HG02759 (cell line): Measurements from ENCODE around the gene CHRM3.

ENCODE experiments used
- ATAC-seq: cut with Tn5 transposase; IDR thresholded peaks from one replicate; pipeline ENCODE4 v1.9.1; 2021; ENCODE audit warnings: mild to moderate bottlenecking, moderate library complexity; ENCODE audit not compliant: unreplicated experiment

The CHRM3 gene

DNA sequence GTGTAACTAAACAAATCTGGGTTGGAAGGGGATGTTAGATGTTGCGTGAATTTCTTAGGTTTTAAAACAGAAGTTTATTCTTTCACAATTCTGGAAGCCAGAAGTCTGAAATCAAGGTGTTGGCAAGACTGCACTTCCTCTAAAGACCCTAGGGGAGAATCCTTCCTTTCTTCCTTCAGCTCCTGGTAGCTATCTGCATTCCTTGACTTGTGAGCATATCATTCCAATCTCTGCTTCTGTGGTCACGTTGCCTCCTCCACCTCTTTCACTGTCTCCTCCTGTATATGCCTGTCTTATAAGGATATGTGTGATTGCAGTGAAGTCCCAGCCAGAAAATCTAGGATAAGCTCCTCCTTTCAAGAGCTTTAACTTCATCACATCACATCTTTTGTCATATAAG, 7.7 kb downstream of the CHRM3 start:
- no peak for ATAC-seq

DNA sequence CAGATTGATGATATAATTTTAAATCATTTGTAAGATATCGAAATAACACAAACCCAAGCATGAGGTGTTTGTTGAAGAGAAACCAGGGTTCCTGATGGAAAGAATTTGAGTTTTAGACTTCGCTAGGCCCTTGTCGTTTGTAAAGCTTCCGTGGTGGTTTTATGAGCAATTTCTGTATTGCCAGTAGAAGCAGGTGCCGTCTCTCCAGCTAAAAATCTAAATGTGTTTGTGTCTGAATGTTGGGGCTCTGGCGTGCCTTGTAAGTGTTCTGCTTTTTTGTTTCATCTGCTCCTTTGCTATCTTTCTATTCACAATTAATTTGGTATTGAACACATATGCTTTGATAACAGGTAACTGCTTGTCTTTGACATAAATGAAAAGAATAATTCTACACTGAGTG, 27.5 kb downstream of the CHRM3 start:
- ATAC-seq, result no peak

DNA sequence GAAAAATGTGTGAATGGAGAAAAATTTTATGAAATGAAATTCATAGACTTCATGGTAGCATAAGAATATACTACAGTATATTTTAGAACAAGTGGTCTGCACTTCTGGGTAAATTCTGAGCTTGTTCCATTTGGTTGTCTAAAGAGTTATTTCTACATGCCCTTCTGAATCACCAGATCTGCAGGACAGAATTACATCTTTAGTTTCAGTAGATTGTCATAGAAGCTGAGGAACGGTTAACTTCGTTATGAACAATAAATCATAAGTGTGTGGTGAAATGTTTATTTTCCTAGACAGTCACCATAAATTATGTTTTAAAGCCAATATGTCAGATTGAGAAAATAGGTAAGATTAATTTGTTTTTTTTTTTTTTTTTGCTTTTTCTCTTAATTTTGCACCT, 30.9 kb downstream of the CHRM3 start:
- no peak for ATAC-seq

DNA sequence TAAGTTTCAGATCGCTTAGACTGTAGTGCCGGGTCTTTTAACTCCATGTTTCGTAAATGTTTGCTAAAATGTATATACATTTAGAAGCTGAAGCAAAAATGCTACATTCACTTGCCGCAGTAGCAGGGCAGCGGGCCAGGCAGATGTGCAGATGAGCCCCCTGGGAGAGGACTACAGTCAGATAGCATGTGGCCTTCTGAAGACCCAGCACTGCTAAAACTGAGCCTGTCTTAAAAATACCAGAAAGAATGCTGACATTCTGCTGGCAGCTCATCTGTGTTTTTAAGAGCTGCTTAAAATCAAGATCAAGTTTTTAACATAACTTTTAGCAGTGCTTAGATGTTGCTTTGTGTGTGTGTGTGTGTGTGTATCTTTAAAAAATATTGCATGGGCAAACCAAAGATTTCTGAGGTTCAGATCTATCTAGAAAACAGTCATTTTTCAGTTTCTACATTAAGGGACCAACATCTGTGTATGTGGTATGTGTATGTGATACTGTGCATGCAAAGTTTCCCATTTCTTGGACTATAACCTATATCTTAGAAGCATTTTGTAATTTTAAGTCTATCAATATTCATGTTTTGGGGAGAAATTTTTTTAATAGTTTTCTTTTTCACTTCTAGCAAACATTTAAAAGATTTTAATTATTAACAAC, 31.7 kb downstream of the CHRM3 start:
- no peak for ATAC-seq

DNA sequence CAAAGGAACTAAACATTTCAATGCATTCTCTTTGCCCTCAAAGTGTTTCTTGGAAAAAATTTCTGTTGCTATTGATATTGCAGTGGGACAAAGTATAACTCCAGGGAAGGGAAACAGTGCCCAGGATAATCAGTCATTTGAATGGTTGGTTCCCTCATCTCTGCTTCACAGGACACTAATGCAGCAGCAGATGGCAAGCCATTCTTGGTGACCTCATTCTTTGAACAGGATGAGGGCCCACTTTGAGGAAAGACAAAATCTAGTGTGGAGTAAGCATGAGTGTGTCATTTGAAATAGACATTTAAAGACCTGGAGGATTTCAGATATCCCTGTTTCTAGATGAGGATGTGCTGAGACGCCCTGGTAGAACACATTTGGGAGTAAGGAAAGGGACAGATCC, 32.3 kb downstream of the CHRM3 start:
- ATAC-seq, result no peak

DNA sequence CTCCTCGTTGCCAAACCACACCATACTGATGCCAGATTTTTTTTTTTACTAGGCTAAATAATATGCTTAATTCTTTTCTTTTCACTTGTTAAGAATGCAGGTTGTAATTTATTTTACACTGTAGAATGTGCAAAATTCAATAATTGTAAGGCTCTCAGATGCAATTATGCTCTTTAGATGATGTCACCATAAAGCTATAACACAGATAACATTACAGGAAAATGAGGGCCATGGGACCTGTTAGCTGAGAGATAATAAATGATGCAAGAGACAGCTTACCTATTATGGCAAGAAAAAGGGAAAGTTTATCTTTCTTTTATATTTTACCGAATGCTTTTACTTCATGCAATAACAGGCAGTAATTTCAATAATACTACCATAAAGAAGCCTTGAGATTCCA, 35.4 kb downstream of the CHRM3 start:
- ATAC-seq, result no peak

DNA sequence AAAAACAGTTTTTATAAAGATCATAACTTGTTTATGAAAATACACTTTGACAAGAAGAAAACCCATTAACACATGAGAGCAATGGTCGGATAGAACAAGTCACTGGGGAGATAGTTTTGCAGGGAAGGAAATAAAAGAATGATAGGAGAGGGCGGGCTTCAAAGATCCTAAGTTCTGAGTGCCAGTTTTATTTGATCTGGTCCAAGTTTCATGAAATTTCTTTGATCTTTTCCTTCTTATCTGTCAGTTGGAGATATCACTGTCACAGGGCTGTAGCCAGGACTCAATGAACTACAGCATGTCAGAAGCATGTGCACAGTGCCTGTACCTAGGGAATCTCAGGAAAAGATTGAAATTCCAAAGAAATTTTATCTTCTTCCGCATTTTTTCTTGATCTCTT, 36.5 kb downstream of the CHRM3 start:
- ATAC-seq, result no peak

DNA sequence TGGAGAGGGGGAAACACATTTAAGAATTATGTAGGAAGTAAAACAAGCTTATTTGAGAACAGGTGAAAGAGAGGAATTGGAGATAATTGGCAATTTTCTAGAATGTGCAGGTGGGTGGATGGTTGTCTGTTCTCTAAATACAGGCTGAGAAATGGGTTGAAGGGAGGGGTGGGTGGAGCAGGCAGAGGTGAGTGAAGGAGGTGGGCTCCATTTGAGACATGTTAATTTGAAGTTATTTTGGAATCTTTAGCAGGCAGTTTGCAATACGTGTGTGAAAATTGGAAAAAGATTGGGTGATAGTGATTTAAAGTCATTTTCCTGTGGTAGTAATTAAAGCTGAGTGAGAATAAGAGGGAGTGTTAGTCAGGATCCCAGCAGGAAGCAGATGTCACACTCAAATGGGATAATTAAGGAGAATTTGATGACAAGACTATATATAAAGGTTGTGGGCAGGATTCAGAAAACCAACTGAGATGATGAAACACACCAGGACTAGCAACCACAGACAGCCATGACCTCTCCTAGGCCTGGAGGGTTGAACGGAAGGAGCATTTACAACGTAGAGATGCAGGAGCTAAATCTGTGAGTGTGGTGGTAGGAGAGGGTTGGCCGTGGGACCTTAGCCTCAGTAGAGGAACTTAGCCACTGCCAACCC, 40.6 kb downstream of the CHRM3 start:
- ATAC-seq, result no peak

DNA sequence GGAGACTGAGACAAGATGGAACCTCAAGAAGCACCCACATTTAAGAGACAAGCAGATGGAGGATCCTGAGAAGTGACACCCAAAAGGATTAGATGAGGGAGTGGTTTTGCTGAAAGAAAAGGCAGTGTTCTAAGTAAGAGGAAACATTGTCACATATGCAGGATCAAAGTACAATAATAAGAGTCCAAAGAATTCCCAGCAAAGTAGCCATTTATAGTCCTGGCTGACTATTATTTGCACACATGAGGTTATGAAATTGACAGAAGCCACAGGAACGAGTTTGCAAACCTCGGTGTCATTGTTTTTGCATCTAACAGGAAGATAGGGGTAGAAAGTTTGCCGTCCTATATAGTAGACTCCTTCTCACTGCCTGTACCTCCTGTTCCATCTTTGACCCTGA, 41.3 kb downstream of the CHRM3 start:
- ATAC-seq, result no peak

DNA sequence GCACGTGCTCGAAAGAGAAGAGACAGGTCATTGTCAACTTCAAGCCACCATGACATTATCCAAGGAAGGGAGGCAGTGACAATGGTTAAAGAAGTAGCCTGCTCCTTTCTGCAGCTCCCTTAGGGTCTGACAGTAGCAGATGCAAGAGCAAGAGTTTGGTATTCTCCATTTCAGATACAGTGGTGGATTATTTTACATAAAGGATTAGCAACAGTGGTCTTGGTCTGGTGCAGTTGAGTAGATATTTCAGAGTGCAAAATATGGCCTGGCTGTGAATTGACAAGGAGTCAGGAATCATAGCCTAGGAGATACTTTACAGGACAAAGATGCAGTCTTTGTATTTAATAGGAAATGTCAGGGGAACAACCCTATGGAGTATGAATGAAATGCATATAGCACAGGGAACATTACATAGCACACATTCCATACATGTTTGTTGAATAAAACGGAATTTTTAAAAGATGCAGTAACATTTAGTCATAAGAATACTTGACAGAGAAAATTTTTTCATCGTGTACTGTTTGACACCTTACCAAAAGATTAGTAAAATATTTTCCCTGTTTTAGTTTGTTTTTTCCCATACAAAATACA, 41.8 kb downstream of the CHRM3 start:
- no peak for ATAC-seq

DNA sequence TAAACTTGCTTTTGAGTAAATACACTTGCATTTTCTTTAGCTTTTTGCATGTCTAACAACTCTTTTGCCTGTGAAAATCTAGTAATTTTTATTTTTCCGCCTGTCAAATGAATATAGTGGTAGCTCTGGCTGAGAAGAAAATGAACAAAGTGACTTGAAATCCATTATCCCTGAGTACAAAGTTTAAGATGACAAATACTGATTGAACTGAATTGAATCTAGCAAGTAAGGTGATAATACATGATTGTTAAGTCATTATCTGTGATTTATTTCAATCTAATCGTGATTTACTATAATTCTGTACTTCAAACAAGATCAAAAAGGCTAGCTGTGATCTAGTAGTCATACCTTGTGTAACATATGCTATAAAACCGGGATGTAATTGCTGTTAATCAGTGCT, 42.8 kb downstream of the CHRM3 start:
- no peak for ATAC-seq

DNA sequence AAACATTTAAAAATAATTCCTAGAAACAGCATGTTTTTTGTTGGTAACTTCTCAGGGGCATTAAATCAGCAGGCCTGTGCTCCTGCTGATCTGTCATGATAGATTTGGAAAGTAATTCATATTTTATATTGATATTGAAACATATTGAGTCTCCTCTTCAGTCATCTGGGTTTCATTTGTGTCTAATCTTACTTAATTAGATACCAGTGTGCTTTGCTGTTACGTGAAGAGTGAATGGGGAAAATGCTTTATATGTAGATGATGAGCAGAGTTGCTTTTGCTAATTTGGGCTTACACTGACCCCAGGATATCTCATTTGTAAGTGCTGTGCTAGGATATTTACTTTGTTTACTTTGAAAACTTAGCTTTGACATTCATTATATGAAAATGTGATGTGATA, 45.9 kb downstream of the CHRM3 start:
- ATAC-seq, result no peak

DNA sequence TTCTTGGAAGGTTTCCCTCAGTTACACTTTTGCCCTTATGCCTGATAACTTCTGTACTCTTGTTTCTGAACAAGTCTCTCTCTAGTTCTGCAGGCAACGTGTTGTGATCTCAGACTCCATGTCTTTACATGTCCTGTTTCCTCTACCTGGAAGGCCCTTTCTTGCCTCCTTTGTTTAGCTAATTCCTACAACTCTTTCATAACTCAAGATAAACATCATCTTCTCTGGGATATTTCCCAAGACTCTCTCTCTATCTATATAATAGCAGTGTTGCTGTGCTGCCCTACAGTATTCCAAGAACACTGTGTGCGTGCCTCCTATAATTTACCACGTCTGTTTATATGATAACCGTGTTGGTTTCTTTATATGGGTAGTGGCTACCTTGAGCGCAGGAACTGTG, 47.8 kb downstream of the CHRM3 start:
- no peak for ATAC-seq
